Left lobe of liver (tissue), 2 donors: ENCODE results near the gene STAT1. TPM values are rescaled to one million over a fixed set of nuclear protein-coding genes. Genes with fewer than 3 reads are reported as not detected.

Source experiments
- ATAC-seq: fragments of 200-7000 bp; cut with Tn5 transposase; one replicate; pipeline ENCODE4 v1.9.1; 2020; ENCODE audit warnings: mild to moderate bottlenecking, moderate library complexity
- DNase-seq: peaks from one replicate; pipeline ENCODE4 v3.0.0-alpha.2; 2020; ENCODE audit warnings: low spot score
- total RNA-seq: library from RNA; stranded (reverse); gene quantifications from one replicate; pipeline ENCODE4 v1.2.1, GENCODE V29; 2021
- donor health status: DM: no; HTN: no; CAD: no; lungs with moderate emphysema.
- donor health status: DM: no; HTN: yes; CAD: no.

The STAT1 gene
- total RNA-seq, 1 donor from 2014 or later = 26.1 TPM

DNA sequence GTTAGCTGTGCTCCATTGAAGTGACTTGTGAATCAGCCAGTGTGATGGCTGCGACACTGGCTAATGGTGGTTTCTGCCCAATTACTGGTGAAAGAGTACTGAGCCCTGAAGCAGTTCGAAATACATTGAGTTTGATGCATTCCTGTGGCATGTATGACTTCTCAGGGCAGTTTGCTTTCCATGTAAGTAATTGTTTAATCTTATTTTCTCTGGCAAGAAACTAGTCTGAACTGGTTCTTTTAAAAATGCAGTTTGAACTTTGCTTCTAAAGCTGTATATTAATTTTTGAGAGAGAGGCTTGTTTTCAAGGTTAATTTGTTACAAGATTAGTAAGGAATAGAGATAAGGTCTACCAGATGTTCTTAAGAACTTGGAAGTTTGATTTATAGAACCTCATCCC is 86.7 kb downstream of the STAT1 start:
- no peak for DNase-seq
- ATAC-seq = no peak

DNA sequence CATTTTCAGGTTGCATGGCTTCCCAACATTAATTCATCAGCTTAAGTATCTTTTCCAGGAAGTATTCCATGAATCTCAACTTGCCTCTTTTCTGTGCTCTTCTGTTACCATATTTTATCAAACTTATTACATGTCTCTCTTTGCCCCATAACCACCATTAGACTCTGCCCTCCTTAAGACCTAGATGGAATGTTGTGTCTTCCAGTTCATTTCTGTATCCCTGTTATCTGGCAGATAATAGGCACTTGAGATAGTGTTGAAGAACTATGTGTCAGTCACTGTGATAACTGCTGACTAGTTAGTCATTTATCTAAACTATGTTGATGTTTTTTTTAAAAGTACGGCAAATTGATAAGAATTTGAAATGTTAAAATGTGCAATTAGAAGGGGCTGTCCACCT is 91.6 kb downstream of the STAT1 start:
- ATAC-seq (no peak), DNase-seq (no peak)

DNA sequence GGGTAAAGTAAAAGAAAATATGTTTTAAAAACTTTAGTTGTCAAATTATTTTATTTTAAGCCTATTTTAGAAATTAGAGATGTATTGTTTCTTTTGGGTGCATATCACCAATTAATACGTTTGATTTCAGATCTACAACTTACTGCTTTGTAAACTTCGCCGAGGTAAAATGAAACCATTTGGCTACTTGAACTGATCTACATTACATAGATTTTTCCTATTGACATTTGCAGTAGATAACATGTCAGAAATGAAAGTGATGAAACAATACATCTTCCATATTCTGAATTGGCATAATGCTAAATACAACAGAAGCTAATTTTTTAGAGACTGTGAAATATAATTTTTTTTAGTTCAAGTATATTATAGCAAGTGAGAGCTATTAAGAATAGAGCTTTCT is 93.9 kb downstream of the STAT1 start:
- DNase-seq (no peak), ATAC-seq (no peak)

Other genes with a start within 250 kb of the STAT1 start
- 10.2 TPM for gene GLS, start 133.3 kb downstream of the STAT1 start, total RNA-seq
- 0.98 TPM for gene STAT4, start 136.8 kb upstream of the STAT1 start, total RNA-seq
- gene MYO1B, start 231.2 kb upstream of the STAT1 start, total RNA-seq = 195 TPM